ENCODE results near the gene TMCC2.

Gene TMCC2

GRCh38 chr1:205241366-205242030 is 13.8 kb downstream of the TMCC2 start:
- no peak for DNase-seq

GRCh38 chr1:205243350-205244191 is 15.8 kb downstream of the TMCC2 start:
- no peak for DNase-seq

- DNase-seq = no peak
These were observed 16.6 kb downstream of the TMCC2 start for GRCh38 chr1:205244384-205244783.

- no peak for DNase-seq
These were observed 17.4 kb downstream of the TMCC2 start for GRCh38 chr1:205245096-205245495.

DNA sequence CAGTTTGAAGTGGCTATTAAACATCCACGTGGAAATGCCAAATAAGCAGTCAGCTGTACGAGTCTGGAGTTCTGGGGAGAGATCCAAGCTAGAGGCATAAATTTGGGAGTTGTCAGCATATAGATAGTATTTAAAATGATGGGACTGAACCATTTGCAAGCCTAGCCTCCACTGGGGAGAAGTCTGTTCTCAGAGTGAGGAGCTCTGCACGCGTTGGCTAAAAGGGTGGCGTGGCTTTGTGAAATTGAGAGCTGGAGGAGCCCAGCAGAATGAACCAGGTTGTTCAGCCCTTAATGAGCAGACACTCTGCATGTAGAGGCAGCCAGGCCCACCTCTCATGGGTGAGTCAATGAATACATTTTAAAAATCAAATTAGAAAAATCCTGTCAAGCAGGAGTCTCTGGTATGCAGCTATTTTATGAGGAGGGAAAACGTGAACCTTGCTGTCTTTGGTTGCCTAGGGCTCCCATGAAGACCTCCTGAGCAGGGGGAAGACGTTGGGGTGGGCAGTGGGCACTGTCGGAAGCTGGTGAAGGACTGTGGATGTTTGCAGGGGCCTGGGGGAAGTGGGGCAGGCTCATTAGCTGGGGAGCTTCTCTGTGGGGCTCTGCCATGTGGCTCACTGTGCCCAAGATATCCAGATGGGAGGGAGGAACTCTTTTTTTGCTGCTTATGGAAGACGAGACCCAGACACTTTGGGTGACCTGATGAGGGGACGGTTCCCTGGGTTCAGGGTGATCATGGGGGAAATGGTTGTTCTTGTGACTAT is 18.8 kb downstream of the TMCC2 start:
- DNase-seq = no peak

DNA sequence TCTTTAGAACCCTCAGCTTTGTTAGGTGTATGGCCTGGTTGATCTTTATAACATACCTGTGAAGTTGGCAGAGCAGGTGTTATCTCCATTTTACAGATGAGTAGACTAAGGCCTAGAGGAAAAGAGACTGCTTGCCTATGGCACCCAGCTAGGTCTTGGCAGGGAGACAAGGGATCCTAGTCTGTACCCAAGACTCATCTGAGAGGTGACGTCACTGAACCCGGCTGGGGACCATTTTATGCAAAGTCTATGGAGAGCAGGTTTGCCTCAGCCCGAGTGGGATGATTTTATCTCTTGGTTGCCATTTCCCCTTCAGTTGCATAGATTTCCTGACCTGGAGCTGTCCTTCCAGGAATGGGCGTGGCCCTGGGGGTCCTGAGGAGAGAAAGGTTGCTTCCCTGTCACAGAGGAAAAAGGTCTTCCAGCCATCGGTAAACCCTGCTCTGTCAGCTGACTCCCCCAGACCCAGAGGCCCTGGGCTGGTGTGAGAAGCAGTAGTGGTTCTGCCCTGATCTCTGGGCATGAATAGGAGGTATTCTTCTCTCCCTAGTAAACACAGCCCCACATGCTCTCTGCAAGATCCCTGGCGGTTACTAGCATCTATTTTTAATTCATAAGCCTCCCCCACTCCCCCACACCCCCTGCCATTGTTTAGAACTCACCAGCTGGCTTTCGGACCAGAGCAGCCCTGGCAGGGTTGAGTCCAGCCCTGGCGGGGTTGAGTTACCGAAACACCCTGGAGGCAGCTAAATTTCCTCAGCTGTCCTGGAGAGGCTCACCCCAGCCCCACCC is 19.6 kb downstream of the TMCC2 start:
- DNase-seq = no peak

DNA sequence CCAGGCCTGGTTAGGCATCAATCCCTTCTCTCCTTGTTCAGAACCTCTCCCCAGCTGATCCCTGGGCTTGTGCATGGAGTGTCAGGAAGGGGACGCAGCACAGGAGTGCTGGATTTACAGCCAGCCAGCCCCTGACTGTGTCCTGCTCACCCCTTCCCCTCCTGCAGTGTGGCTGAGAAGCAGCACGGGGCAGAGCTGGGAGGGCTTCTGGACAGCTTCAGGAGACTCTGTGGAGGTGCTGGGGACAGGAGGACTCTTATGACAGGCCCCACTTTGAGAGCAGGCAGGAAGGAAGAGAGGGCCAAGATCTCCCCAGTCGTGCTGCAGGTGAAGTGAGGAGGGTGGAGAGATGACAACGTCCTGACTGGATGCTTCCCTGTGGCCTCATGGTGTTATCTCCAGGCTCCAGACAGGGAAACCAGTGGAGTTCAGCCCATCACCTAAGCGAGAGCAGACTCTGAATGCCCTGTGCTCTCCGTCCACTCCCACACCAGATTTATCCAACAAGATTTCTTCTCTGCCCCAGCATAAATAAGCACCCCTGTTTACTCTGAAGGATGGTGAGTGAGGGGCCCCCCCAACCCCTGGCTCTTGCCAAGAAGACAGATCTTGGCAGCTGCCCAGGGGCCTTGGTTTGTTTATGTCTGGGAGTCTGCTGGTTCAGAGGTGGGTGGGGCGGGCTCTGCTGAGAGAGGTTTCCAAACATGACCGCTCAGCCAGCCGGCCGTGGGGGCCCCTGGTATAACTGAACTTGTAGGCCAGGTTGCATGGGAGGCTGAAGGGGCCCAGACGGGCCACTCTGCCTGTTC is 21.3 kb downstream of the TMCC2 start:
- DNase-seq = no peak

DNA sequence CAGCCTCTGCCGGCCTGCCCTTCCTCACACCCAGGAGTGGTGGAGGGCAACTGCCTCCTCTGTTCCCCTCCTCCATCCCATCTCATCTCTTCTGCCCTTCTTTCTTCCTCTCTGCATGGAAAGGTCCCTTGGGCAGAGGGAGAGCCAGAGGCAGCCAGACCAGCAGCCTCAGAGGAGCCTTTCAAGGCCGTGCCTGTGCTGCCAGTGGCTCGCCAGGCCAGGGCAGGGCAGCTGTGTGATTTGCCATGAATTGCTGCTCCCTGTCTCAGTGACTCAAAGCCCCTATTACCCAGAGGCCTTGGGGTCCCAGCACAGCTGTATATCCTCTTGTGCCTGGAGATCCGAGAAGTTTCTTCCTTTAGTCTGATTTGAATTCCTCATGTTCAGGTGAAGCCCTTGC is 21.9 kb downstream of the TMCC2 start:
- no peak for DNase-seq

DNA sequence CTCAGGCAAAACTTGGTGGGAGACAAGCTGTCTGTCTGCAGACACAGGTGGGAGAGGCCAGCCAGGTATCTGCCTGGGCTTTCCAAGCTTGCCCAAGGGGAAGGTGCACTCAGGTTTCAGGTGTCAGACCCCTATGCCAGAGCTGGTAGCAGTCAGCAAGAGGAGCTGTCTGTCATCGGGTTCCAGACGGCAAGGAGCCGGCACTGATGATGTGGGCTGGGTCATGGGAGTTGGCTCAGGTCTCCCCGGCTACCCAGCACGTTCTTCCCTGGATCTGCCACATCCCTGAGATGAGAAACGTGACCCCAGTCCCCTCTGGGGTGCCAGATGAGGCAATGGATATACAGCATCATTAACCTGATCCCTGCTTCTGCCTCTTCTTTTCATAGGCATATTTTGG is 23.0 kb downstream of the TMCC2 start:
- DNase-seq = no peak

- DNase-seq = no peak
These were observed 23.8 kb downstream of the TMCC2 start for GRCh38 chr1:205251576-205251975.

DNA sequence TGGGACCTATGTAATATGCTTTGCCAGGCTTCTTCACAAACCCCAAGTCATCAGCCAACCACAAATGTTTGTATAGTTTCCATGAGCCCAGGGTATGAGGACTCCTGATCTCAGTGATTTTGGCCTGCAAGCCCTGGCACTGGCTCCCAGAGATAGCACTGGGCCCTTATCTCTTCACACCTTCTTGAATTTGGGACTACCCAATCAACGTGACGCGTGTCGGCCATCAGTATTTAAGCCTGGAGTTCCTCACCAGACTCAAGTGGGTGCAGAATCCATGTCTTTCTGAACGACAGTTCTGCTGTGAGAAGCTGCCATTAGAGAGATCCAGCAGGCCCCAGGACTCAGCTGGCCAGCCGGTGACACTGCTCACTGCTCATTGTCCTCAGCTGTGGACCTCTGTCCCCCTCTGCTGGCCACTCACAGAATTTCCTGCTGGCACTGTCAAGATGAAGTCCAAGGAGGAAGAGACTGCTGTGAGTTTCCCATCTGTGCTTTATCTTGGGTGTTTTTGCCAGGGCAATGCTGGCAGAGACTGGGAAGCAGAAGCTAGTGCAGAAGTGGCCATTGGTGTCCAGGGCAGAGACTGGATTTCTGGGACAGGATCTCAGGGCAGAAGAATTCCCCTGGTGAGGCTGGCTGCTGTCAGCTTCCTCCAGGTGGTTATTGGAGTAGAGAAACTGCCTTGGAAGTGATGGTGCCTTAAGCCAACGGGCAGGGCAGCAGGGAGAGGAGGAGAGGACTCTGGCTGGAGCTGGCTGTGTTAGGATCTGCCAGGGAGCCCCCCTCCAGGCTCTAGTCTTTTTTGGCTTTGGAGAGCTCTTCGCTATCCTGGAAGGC is 28.4 kb downstream of the TMCC2 start:
- DNase-seq = peak; percentile 85

DNA sequence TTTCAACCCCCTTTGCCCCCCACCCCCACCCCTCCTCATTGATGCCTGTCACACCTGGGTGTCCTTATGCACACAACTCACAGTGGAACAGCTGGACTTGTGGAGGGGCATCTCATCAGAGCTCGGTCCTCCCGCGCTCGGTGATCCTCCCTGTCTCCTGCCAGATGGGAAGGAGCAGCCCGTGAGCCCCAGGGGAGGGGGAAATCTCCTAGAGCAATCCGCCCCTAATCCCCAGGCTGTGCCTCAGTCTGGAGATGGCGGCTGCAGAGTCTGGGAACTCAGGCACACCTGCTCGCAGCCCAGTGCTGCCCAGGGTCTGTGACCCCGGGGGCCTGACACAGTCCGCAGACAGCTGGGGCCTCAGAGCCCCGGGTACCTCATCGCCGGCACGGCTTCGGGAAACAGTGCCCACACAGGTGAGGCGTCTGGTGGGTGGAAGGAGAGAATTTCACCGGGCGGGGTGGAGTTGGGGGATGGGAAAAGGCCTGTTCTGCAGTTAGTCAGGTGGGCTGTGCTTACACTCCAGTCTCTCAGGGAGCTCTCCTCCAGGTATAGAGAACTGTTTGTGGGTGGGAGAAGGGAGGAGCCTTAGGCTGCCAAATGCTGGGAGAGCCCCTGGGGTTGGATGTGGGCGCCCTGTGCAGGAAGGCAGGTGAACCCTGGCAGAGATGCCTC is 29.3 kb downstream of the TMCC2 start:
- no peak for DNase-seq

DNA sequence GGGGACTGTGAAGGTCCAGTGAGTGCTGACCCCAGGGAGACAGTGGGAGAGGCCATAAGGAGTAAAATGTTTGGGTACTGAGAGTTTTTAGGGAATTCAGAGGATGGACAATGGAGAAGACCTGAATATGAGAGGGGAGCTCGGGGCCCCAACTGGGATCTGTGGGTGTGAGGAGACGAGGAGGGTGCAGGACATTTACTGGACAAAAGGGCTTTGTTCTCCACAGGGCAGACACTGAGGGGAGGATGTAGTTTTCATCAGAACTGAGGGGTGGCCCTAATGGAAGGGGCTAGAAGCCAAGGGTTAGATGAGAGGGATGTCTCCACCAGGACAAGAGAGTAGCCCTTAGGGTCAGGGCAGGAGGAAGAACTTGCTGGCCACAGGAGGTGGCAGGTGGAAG is 30.0 kb downstream of the TMCC2 start:
- no peak for DNase-seq

- no peak for DNase-seq
These were observed 30.5 kb downstream of the TMCC2 start for GRCh38 chr1:205258261-205258691.

GRCh38 chr1:205258719-205259118 is 31.0 kb downstream of the TMCC2 start:
- DNase-seq = no peak

DNA sequence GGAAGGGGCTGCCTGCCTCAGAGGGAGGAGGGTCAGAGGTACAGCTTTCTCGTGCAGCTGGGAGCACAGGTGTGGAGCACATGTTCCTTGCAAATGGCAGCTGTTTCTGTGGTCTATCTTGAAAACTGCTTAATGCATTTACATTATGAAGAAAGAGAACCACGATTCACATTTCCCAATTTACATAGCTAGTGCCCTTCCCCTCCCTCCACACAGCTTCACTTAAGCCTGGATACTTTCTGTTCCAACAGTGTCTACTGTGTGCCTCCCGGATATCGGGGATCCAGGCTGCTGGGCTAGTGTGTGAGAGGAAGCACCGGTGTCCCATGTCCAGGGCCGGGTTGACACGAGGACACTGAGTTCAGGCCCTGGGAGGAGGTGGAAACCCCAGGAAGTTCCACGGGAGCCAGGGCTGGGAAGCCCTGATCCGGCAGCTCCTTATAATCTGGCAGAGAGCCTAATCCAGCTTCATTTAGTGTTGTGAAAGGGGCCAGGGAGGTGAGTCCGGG is 31.6 kb downstream of the TMCC2 start:
- no peak for DNase-seq

DNA sequence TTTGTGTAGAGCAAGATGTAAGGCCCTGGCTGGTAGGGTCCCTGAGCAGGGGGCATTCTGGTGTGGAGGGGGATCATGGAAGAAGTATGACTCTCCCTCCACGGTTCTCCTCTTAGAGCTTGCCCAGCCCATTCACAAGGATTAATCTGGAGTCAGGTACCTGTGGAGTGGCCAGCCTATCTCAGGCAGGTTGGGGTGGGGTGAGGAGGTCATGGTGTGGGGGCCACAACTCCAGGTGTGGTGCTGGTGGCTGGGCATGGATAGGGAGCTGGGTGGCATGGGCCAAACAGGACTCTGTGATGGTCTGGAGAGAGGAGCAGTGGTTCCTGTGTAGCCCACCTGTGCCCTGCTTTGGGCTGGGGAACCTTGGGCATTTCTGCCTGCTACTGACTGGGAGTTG is 32.3 kb downstream of the TMCC2 start:
- no peak for DNase-seq

GRCh38 chr1:205260948-205261732 is 33.4 kb downstream of the TMCC2 start:
- DNase-seq = no peak

DNA sequence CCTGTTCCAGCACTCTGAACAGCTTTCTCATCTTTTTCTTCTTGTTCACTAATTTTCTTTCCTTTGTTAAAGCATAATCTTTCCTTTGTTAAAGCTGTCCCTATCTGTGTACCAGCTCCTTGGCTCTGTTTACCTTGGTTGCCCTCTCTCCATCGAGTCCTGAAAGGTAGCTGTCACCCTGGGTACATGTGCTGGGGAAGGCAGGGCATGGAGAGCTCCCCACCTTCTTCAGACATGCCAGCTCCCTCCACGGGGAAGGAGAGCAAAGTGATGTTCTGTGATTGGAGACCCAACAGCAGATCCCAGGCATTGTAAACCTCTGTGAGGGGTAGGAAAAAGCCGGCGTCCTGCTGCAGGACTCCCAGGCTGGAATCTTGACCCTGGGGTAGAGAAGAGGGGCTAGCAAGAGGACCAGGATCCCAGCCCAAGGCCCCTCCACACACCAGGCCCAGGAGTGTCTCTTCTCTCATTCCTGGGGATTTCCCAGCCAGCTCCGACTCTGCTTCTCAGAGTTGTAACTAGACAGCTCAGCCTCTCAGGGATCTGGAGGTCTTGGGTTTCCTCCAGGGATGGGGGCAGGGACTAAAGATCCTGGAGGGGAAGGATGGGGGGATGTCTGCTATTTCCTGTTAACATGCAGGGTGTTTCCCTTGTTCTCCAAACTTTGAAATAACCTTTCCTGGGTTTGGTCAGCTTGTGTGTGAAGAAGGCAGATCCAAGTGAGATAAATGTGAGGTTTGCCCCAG is 34.4 kb downstream of the TMCC2 start:
- DNase-seq = no peak
